B cell (primary cell): ENCODE measurements around the gene ERCC4.

Experiments used
- EZH2 ChIP-seq: IDR thresholded peaks from 2 replicates; pipeline ENCODE4 v1.6.1; 2012; ENCODE audit warnings: borderline replicate concordance, low read depth, mild to moderate bottlenecking, moderate library complexity, low read length; ENCODE audit not compliant: insufficient read depth, poor library complexity, severe bottlenecking
- TF ChIP-seq, protein P1 (sequence below): fragments of 200-600 bp; IDR thresholded peaks from one replicate; pipeline ENCODE4 v1.8.0; 2022; ENCODE audit warnings: antibody characterized with exemption, mild to moderate bottlenecking

DNA sequence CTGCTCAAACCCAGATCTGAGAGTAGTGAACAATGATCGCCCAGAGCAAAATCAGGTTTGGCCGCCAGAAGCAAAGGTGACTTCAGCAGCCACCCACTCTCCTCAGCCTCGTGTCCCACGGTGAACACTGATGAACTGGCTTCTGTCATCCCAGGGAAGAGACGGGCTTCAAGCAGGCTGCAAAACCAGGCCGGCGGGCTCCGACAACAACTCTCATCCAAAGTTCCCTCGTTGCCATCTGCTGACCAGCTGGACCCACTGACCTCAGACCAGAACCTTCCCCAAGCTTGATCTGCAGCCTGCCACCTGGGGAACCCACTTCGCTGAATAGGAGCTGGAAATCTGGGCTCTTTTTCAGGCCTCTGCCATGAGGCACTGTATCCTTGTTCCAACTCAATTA, 81.6 kb downstream of the ERCC4 start:
- TF ChIP-seq, protein P1, sequence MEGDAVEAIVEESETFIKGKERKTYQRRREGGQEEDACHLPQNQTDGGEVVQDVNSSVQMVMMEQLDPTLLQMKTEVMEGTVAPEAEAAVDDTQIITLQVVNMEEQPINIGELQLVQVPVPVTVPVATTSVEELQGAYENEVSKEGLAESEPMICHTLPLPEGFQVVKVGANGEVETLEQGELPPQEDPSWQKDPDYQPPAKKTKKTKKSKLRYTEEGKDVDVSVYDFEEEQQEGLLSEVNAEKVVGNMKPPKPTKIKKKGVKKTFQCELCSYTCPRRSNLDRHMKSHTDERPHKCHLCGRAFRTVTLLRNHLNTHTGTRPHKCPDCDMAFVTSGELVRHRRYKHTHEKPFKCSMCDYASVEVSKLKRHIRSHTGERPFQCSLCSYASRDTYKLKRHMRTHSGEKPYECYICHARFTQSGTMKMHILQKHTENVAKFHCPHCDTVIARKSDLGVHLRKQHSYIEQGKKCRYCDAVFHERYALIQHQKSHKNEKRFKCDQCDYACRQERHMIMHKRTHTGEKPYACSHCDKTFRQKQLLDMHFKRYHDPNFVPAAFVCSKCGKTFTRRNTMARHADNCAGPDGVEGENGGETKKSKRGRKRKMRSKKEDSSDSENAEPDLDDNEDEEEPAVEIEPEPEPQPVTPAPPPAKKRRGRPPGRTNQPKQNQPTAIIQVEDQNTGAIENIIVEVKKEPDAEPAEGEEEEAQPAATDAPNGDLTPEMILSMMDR: no peak
- no peak for TF ChIP-seq EZH2
